Kidney (tissue), 14 donors: ENCODE data around the gene THEMIS. TPM values are rescaled to one million over a fixed set of nuclear protein-coding genes. Genes with fewer than 3 reads are reported as not detected.

Experiments used
- DNase-seq, 5 donors: peaks; one replicate each; pipeline ENCODE4 v3.0.0-alpha.2; 2013 to 2020
- FAIRE-seq: peaks from 2 replicates; lab custom pipeline; 2012; peaks lifted over from hg19 to GRCh38; lab: Jason Lieb, UNC
- H3K27ac ChIP-seq, 2 donors: one replicate each; pipeline ENCODE4 v1.7.0; 2013; ENCODE audit warnings: low read depth in 2 of 2, low read length in 2 of 2, inconsistent platforms in 1 of 2
- H3K27me3 ChIP-seq: one replicate; pipeline ENCODE4 v1.7.1; 2013; ENCODE audit warnings: low read length, inconsistent platforms; ENCODE audit not compliant: control insufficient read depth, insufficient read depth
- H3K36me3 ChIP-seq, 3 donors: one replicate each; pipeline versions ENCODE4 v1.7.0 to v1.7.1; 2013; ENCODE audit warnings: low read length in 3 of 3, control low read depth in 1 of 3, inconsistent platforms in 1 of 3; ENCODE audit not compliant: insufficient read depth in 3 of 3, control insufficient read depth in 2 of 3
- H3K4me1 ChIP-seq, 3 donors: one replicate each; pipeline versions ENCODE4 v1.7.0 to v1.7.1; 2013; ENCODE audit warnings: low read length in 3 of 3, inconsistent platforms in 1 of 3, low read depth in 1 of 3; ENCODE audit not compliant: control insufficient read depth in 2 of 3, insufficient read depth in 2 of 3
- H3K4me3 ChIP-seq, 3 donors: one replicate each; pipeline versions ENCODE4 v1.7.0 to v1.8.1; 2013; ENCODE audit warnings: low read length in 3 of 3, control low read depth in 1 of 3, inconsistent platforms in 1 of 3
- H3K9ac ChIP-seq, 3 donors: one replicate each; pipeline versions ENCODE4 v1.7.0 to v1.7.1; 2013; ENCODE audit warnings: low read length in 3 of 3, control low read depth in 1 of 3, inconsistent platforms in 1 of 3
- H3K9me3 ChIP-seq, 3 donors: one replicate each; pipeline versions ENCODE4 v1.7.0 to v1.7.1; 2013; ENCODE audit warnings: low read length in 3 of 3, control low read depth in 1 of 3, inconsistent platforms in 1 of 3; ENCODE audit not compliant: control insufficient read depth in 2 of 3, insufficient read depth in 1 of 3
- intact Hi-C: fragments of 100-400 bp; cut with DNase I; formaldehyde crosslinking; loops from one replicate; pipeline ENCODE4 v1.11.1; 2022
- polyA plus RNA-seq: library from polyadenylated mRNA; stranded (reverse); fragments of 350-450 nt; fragmentation: Illumina TruSeq; extraction: RNeasy Lipid Tissue Mini Kit (QIAGEN cat#74804); gene quantifications from one replicate; pipeline ENCODE4 v1.2.3, GENCODE V29; 2014; ENCODE audit warnings: low read depth, low replicate concordance; ENCODE audit not compliant: insufficient read depth
- total RNA-seq: library from RNA; stranded (reverse); fragmentation: NEBNext Ultra II Directional; extraction: Animal tissue kit (Norgen Biotek cat#: 25700); gene quantifications from one replicate; pipeline ENCODE4 v1.2.1, GENCODE V29; 2021
- TF ChIP-seq, protein P1 (sequence below): IDR thresholded peaks from 3 replicates; pipeline ENCODE4 v1.5.1; 2012; ENCODE audit warnings: mild to moderate bottlenecking, moderate library complexity, borderline replicate concordance; ENCODE audit not compliant: insufficient read depth; ENCODE audit errors: extremely low read depth
- donor health status: control.
- donor health status: control.
- donor health status: control.
- donor health status: control.
- donor health status: control.
- donor health status: DM: yes; HTN: yes; CAD: no.
- donor health status: Normal renal cell carcinoma (clear cell type).

The THEMIS gene
- total and polyA plus RNA-seq, 2 donors from 2014 or later = 3.3 TPM; not detected in 1

DNA sequence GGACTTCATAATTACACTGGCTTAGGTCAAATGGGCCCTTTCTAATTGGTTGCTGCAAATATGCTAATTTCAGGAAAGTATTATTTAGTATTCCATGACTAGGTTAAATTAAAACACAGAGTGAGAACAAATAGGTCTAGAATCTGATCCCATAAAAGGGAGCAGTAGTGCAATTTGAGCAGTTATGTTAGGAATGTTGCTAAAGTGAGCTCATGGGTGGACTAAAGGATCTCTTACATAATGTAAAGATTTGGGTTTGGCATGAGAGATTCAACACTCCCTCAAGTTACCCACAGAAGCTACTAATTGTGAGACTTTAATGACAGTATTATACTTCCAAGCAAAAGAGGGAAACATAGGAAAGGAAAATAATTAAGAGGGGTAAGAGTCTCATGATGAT is 214.8 kb downstream of the THEMIS start:
- intact Hi-C loops = no loop called here

DNA sequence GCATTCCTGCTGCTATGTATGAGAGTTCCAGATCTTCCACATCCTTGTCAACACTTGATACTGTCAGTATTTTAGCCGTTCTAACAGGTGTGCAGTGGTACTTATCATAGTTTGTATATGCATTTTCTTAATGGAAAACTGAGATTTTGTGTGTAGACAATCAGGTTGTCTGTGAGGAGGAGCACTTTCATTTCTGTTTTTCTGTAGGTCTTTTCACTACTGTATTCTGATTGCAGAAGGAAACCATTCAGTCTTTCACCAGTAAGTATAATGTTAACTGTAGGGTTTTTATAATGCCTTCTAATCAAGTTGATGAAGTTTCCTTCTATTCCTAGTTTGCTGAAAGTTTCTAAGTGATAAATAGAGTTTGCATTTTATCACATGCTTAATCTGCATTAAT is 216.4 kb downstream of the THEMIS start:
- H3K9ac ChIP-seq = no peak overlapping the region
- no peaks in the 10 kb centered on the region for H3K9me3 ChIP-seq
- no peaks in the 10 kb centered on the region for H3K27me3 ChIP-seq
- H3K4me3 ChIP-seq = no peak overlapping the region
- intact Hi-C loops = no loop called here
- no peaks in the 10 kb centered on the region for H3K4me1 ChIP-seq
- TF ChIP-seq, protein P1, sequence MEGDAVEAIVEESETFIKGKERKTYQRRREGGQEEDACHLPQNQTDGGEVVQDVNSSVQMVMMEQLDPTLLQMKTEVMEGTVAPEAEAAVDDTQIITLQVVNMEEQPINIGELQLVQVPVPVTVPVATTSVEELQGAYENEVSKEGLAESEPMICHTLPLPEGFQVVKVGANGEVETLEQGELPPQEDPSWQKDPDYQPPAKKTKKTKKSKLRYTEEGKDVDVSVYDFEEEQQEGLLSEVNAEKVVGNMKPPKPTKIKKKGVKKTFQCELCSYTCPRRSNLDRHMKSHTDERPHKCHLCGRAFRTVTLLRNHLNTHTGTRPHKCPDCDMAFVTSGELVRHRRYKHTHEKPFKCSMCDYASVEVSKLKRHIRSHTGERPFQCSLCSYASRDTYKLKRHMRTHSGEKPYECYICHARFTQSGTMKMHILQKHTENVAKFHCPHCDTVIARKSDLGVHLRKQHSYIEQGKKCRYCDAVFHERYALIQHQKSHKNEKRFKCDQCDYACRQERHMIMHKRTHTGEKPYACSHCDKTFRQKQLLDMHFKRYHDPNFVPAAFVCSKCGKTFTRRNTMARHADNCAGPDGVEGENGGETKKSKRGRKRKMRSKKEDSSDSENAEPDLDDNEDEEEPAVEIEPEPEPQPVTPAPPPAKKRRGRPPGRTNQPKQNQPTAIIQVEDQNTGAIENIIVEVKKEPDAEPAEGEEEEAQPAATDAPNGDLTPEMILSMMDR = no peak
- no peak for FAIRE-seq
- H3K36me3 ChIP-seq = no peaks in the 10 kb centered on the region
- DNase-seq = no peak
- no peak overlapping the region for H3K27ac ChIP-seq

More for the DNA sequence above, 214.8 kb downstream of the THEMIS start:
- TF ChIP-seq, protein P1 = no peak
- Histone ChIP-seq H3K27me3 (no peaks in the 10 kb centered on the region), H3K4me1 (no peaks in the 10 kb centered on the region), H3K4me3 (no peak overlapping the region), H3K9ac (no peak overlapping the region), H3K9me3 (no peaks in the 10 kb centered on the region), H3K36me3 (no peaks in the 10 kb centered on the region), H3K27ac (no peak overlapping the region)
- peak in 1 of 5 donors; percentile 7 for DNase-seq
- FAIRE-seq = no peak
